Spleen (tissue), 11 donors: ENCODE results near the gene SYNGAP1. TPM values are rescaled to one million over a fixed set of nuclear protein-coding genes. Genes with fewer than 3 reads are reported as not detected.

Experiments
- DNase-seq: peaks from one replicate; pipeline ENCODE4 v3.0.0-alpha.2; 2020
- H3K27ac ChIP-seq, 8 donors: fragments of 200-600 bp; sonication (generic) in 7 of 8; 1 replicate in 4 of 8; 2 replicates in 4 of 8; pipeline versions ENCODE4 v1.5.0 to v1.8.0; 2016 to 2021; ENCODE audit warnings: inconsistent platforms in 4 of 8, mild to moderate bottlenecking in 4 of 8, moderate library complexity in 1 of 8
- H3K27me3 ChIP-seq, 7 donors: fragments of 200-600 bp; sonication (generic) in 6 of 7; replicated peaks in 1 of 7; 1 replicate in 4 of 7; 2 replicates in 3 of 7; pipeline versions ENCODE4 v1.5.0 to v1.8.0; 2016 to 2021; ENCODE audit warnings: inconsistent platforms in 3 of 7, mild to moderate bottlenecking in 1 of 7
- H3K36me3 ChIP-seq, 6 donors: fragments of 200-600 bp; sonication (generic) in 5 of 6; 1 replicate in 4 of 6; 2 replicates in 2 of 6; pipeline versions ENCODE4 v1.5.0 to v1.8.0; 2016 to 2021; ENCODE audit warnings: inconsistent platforms in 2 of 6
- H3K4me1 ChIP-seq, 6 donors: fragments of 200-600 bp; sonication (generic) in 5 of 6; 1 replicate in 3 of 6; 2 replicates in 3 of 6; pipeline versions ENCODE4 v1.5.0 to v1.8.0; 2016 to 2021; ENCODE audit warnings: inconsistent platforms in 3 of 6
- H3K4me3 ChIP-seq, 8 donors: fragments of 200-600 bp; sonication (generic) in 7 of 8; 1 replicate in 4 of 8; 2 replicates in 4 of 8; pipeline versions ENCODE4 v1.5.0 to v1.8.0; 2016 to 2021; ENCODE audit warnings: inconsistent platforms in 4 of 8, mild to moderate bottlenecking in 4 of 8, moderate library complexity in 2 of 8
- H3K9me3 ChIP-seq, 8 donors: fragments of 200-600 bp; sonication (generic) in 7 of 8; 1 replicate in 4 of 8; 2 replicates in 4 of 8; pipeline versions ENCODE4 v1.5.0 to v1.8.0; 2016 to 2021; ENCODE audit warnings: inconsistent platforms in 4 of 8
- POLR2A ChIP-seq, 3 donors: fragments of 450-650 bp; IDR thresholded peaks; one replicate each; pipeline ENCODE4 v1.5.1; 2017; ENCODE audit warnings: antibody characterized with exemption in 3 of 3, mild to moderate bottlenecking in 1 of 3
- POLR2AphosphoS5 ChIP-seq, 3 donors: sonication (generic); formaldehyde crosslinking; IDR thresholded peaks; one replicate each; pipeline ENCODE4 v1.5.1; 2017; ENCODE audit warnings: antibody characterized with exemption in 3 of 3
- WGBS, 5 donors: extraction: QIAGEN DNeasy Blood & Tissue Kit in 3 of 5; methylation state at CpG; one replicate each; pipeline versions ENCODE4 v1.1.5 to v1.1.7; 2013 to 2018; 5-methylcytosine and 5-hydroxymethylcytosine counted together
- intact Hi-C: fragments of 100-400 bp; cut with DNase I; formaldehyde crosslinking; loops from one replicate; pipeline ENCODE4 v1.15.0; 2023; ENCODE audit warnings: low total_unique reads
- polyA plus RNA-seq, 3 donors: library from polyadenylated mRNA; stranded (reverse); fragments of 200-250 nt; gene quantifications; one replicate each; pipeline ENCODE4 v1.2.1, GENCODE V29; 2013
- total RNA-seq, 7 donors: library from RNA; depleted of rRNA in 3 of 7; stranded (reverse); fragments of >200 nt in 3 of 7; fragmentation: NEBNext Ultra II Directional in 4 of 7; extraction: Animal tissue kit (Norgen Biotek cat#: 25700) in 4 of 7; gene quantifications; one replicate each; pipeline versions ENCODE4 v1.1.0 to v1.2.1, GENCODE V29; 2016 to 2021
- TF ChIP-seq, protein P1 (sequence below), 11 experiments: fragments of 200-600 bp in 7 of 11; fragments of 450-650 bp in 4 of 11; sonication (generic) in 4 of 11; IDR thresholded peaks in 8 of 11; conservative IDR thresholded peaks in 3 of 11; 1 replicate in 7 of 11; 2 replicates in 4 of 11; pipeline versions ENCODE4 v1.4.0 to v1.8.0; 2016 to 2021; ENCODE audit warnings: antibody characterized with exemption in 11 of 11, inconsistent platforms in 4 of 11, mild to moderate bottlenecking in 1 of 11
- donor health status: healthy with polysubstance abuse.
- donor health status: DM: no; HTN: no; CAD: no; lungs with moderate emphysema.
- donor health status: DM: no; HTN: no; CAD: no.
- donor health status: Bipolar disorder and iron deficiency.
- donor health status: healthy.
- donor health status: DM: no; HTN: no; CAD: no.
- donor health status: DM: yes; HTN: yes; CAD: no.

SYNGAP1 gene
- total and polyA plus RNA-seq, 10 donors: 3.6 to 30.8 (median 23.9) TPM

DNA sequence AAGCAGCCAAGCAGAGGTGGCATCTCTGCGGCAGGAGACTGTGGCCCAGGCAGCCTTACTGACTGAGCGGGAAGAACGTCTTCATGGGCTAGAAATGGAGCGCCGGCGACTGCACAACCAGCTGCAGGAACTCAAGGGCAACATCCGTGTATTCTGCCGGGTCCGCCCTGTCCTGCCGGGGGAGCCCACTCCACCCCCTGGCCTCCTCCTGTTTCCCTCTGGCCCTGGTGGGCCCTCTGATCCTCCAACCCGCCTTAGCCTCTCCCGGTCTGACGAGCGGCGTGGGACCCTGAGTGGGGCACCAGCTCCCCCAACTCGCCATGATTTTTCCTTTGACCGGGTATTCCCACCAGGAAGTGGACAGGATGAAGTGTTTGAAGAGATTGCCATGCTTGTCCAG is 15.0 kb upstream of the SYNGAP1 start:
- intact Hi-C loops: no loop called here
- Histone ChIP-seq H3K27ac (no peak overlapping the region), H3K9me3 (no peaks in the 10 kb centered on the region), H3K4me1 (peaks cover 0 to 15% (median 3%) of the 10 kb centered on the region in 6 donors), H3K4me3 (no peak overlapping the region), H3K36me3 (peaks cover 0 to 57% (median 0%) of the 10 kb centered on the region in 6 donors), H3K27me3 (no peaks in the 10 kb centered on the region)
- DNase-seq: no peak
- WGBS, 5 donors: 87 to 92% (median 90%) methylated on average over 12 to 17 of the region's 17 CpGs
- TF ChIP-seq POLR2A (IDR thresholded peaks at IDR 0.05): no peak

DNA sequence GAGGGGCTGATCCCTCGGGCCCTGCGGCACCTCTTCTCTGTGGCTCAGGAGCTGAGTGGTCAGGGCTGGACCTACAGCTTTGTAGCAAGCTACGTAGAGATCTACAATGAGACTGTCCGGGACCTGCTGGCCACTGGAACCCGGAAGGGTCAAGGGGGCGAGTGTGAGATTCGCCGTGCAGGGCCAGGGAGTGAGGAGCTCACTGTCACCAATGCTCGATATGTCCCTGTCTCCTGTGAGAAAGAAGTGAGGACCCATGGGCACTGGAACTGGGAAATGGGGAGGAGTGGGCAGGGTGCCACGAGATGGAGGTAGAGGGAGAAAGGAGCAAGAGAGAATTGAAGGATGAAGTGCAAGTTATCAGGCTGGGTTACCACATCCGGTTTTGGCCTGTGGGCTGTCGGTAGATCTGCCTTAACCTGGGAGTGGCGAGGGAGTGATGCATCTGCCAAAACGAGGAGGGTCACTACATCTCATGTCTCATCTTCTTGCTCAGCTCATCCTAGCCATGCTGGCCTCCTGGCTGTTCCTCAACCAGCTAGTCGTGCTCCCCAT is 14.4 kb upstream of the SYNGAP1 start:
- peaks cover 0 to 15% (median 3%) of the 10 kb centered on the region in 6 donors for H3K4me1 ChIP-seq
- H3K27me3 ChIP-seq: no peaks in the 10 kb centered on the region
- H3K4me3 ChIP-seq: no peak overlapping the region
- H3K27ac ChIP-seq: no peak overlapping the region
- no peaks in the 10 kb centered on the region for H3K9me3 ChIP-seq
- WGBS, 5 donors: 82 to 95% (median 89%) methylated on average over 13 to 15 of the region's 15 CpGs
- intact Hi-C loops: no loop called here
- peaks cover 0 to 53% (median 0%) of the 10 kb centered on the region in 6 donors for H3K36me3 ChIP-seq
- TF ChIP-seq POLR2A (IDR thresholded peaks at IDR 0.05): no peak
- no peak for TF ChIP-seq POLR2AphosphoS5 (IDR thresholded peaks at IDR 0.05)
- TF ChIP-seq, protein P1, sequence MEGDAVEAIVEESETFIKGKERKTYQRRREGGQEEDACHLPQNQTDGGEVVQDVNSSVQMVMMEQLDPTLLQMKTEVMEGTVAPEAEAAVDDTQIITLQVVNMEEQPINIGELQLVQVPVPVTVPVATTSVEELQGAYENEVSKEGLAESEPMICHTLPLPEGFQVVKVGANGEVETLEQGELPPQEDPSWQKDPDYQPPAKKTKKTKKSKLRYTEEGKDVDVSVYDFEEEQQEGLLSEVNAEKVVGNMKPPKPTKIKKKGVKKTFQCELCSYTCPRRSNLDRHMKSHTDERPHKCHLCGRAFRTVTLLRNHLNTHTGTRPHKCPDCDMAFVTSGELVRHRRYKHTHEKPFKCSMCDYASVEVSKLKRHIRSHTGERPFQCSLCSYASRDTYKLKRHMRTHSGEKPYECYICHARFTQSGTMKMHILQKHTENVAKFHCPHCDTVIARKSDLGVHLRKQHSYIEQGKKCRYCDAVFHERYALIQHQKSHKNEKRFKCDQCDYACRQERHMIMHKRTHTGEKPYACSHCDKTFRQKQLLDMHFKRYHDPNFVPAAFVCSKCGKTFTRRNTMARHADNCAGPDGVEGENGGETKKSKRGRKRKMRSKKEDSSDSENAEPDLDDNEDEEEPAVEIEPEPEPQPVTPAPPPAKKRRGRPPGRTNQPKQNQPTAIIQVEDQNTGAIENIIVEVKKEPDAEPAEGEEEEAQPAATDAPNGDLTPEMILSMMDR (IDR thresholded peaks at IDR 0.05 in 8 of 11, conservative IDR thresholded peaks at IDR 0.05 in 3 of 11): no peak
- no peak for DNase-seq

DNA sequence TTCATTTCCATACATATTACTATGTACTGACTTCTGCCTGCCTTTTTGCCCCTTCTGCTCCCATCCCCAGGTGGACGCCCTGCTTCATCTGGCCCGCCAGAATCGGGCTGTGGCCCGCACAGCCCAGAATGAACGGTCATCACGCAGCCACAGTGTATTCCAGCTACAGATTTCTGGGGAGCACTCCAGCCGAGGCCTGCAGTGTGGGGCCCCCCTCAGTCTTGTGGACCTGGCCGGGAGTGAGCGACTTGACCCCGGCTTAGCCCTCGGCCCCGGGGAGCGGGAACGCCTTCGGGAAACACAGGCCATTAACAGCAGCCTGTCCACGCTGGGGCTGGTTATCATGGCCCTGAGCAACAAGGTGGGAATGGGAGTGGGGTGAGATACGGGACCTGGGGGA is 13.7 kb upstream of the SYNGAP1 start:
- Histone ChIP-seq H3K4me1 (peaks cover 0 to 17% (median 3%) of the 10 kb centered on the region in 6 donors), H3K4me3 (no peak overlapping the region), H3K36me3 (peaks cover 0 to 47% (median 0%) of the 10 kb centered on the region in 6 donors), H3K27ac (no peak overlapping the region), H3K27me3 (no peaks in the 10 kb centered on the region), H3K9me3 (no peaks in the 10 kb centered on the region)
- 95 to 97% (median 96%) methylated on average over 16 to 17 of the region's 17 CpGs for WGBS, 5 donors
- TF ChIP-seq POLR2AphosphoS5 (IDR thresholded peaks at IDR 0.05) (no peak), POLR2A (IDR thresholded peaks at IDR 0.05) (no peak)
- TF ChIP-seq, protein P1 (IDR thresholded peaks at IDR 0.05 in 8 of 11, conservative IDR thresholded peaks at IDR 0.05 in 3 of 11): no peak
- DNase-seq: no peak
- intact Hi-C loops: no loop called here

DNA sequence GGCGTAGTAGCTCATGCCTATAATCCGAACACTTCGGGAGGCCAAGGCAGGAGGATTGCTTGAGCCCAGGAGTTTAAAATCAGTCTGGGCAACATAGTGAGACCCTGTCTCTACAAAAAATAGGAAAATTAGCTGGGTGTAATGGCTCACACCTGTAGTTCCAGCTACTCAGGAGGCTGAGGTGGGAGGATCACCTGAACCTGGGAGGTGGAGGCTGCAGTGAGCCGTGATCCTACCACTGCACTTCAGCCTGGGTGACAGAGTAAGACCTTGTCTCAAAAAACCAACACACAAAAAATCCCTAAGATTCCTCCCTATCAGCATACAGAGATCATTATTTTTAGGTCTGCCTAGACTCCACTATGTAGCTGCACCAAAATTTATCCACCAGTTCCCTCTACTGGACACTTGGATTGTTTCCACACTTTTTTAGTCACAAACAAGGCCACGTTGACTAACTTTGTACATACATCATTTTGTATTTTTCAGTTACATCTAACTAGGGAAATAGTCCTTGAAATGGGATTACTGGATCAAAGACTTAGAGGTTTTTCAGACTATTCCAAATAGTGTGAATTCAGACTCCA is 12.6 kb upstream of the SYNGAP1 start:
- no peaks in the 10 kb centered on the region for H3K27me3 ChIP-seq
- WGBS, 5 donors: 84 to 88% (median 85%) methylated on average over 5 of the region's 5 CpGs
- intact Hi-C loops: no loop called here
- no peak overlapping the region for H3K27ac ChIP-seq
- TF ChIP-seq, protein P1 (IDR thresholded peaks at IDR 0.05 in 8 of 11, conservative IDR thresholded peaks at IDR 0.05 in 3 of 11): peak in 1 of 11 experiments; percentile 20
- TF ChIP-seq POLR2AphosphoS5 (IDR thresholded peaks at IDR 0.05): no peak
- no peak for DNase-seq
- peaks cover 0 to 48% (median 1%) of the 10 kb centered on the region in 6 donors for H3K36me3 ChIP-seq
- H3K9me3 ChIP-seq: no peaks in the 10 kb centered on the region
- peaks cover 3 to 28% (median 13%) of the 10 kb centered on the region in 6 donors for H3K4me1 ChIP-seq
- H3K4me3 ChIP-seq: no peak overlapping the region
